ENCODE measurements around the gene THOC7. TPM values are rescaled to one million over a fixed set of nuclear protein-coding genes. Genes with fewer than 3 reads are reported as not detected.

Gene THOC7
- total RNA-seq, 4 donors from 2014 or later, result 66.0 to 102 (median 78.8) TPM

- no peak for TF ChIP-seq POLR2A (IDR thresholded peaks at IDR 0.05; ENCODE audit: low read depth)
- no peak for TF ChIP-seq EP300 (IDR thresholded peaks at IDR 0.05)
- no peak for TF ChIP-seq CTCF (IDR thresholded peaks at IDR 0.05)
- no peak for TF ChIP-seq POLR2AphosphoS5 (IDR thresholded peaks at IDR 0.05)
- 0% methylated on average over 15 of the region's 18 CpGs for WGBS
- H3K4me3 ChIP-seq, result peak overlapping the region; percentile 85 to 98 (median 95)
- peak overlapping the region; percentile 99 to 100 (median 100) for H3K27ac ChIP-seq (replicated peaks in 1 of 4)
- intact Hi-C loops (cut with DNase I), result loop anchor here (5.0 kb wide), 1 partner anchor 49 kb away; the partner anchor contains the start of genes ATXN7 and THOC7
- H3K9me3 ChIP-seq, result no peaks in the 10 kb centered on the region
- no peaks in the 10 kb centered on the region for H3K27me3 ChIP-seq
- no peak for DNase-seq (ENCODE audit: extremely low spot score)
- peaks cover 24 to 41% (median 40%) of the 10 kb centered on the region in 4 donors for H3K4me1 ChIP-seq
- H3K36me3 ChIP-seq, result peaks cover 0 to 10% (median 4%) of the 10 kb centered on the region in 4 donors
Observed at GRCh38 chr3:63911509-63911872, 47.9 kb upstream of the THOC7 start.

DNA sequence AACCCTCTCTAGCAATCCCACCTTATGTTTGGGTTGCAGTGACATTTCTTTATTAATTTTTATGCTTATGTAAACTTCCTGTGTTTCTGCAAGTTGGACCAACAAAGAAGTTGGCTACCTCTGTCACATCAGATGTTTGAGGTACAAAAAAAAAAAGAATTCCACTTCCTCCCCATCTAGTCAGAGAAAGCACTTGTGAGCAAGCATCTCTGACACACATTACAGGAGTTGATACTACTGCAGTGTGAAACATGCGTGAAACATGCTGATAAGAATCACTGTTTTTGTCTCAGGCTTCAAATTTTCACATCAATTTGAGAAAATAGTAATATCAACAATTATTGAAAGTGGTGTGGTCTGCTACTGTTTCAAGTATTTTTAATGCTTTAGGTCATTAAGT lies 47.3 kb upstream of the THOC7 start:
- WGBS, result 62% methylated on average over 1 of the region's 1 CpG
- H3K27ac ChIP-seq (replicated peaks in 1 of 4), result peak overlapping the region; percentile 99 to 100 (median 100)
- peaks cover 0 to 5% (median 2%) of the 10 kb centered on the region in 4 donors for H3K36me3 ChIP-seq
- no peaks in the 10 kb centered on the region for H3K9me3 ChIP-seq
- peaks cover 24 to 41% (median 40%) of the 10 kb centered on the region in 4 donors for H3K4me1 ChIP-seq
- no peak for TF ChIP-seq POLR2A (IDR thresholded peaks at IDR 0.05; ENCODE audit: low read depth)
- no peak for TF ChIP-seq POLR2AphosphoS5 (IDR thresholded peaks at IDR 0.05)
- TF ChIP-seq CTCF (IDR thresholded peaks at IDR 0.05), result no peak
- TF ChIP-seq EP300 (IDR thresholded peaks at IDR 0.05), result no peak
- no peaks in the 10 kb centered on the region for H3K27me3 ChIP-seq
- peak overlapping the region in 3 of 4 donors; percentile 94 to 98 (median 96) for H3K4me3 ChIP-seq
- DNase-seq (ENCODE audit: extremely low spot score), result no peak
- intact Hi-C loops (cut with DNase I), result loop anchor here (5.0 kb wide), 1 partner anchor 49 kb away; the partner anchor contains the start of genes ATXN7 and THOC7

GRCh38 chr3:63910001-63910400 lies 46.4 kb upstream of the THOC7 start:
- 94% methylated on average over 4 of the region's 4 CpGs for WGBS
- TF ChIP-seq EP300 (IDR thresholded peaks at IDR 0.05) (no peak), CTCF (IDR thresholded peaks at IDR 0.05) (no peak), POLR2AphosphoS5 (IDR thresholded peaks at IDR 0.05) (no peak), POLR2A (IDR thresholded peaks at IDR 0.05; ENCODE audit: low read depth) (no peak)
- Histone ChIP-seq H3K27me3 (no peaks in the 10 kb centered on the region), H3K9me3 (no peaks in the 10 kb centered on the region), H3K27ac (replicated peaks in 1 of 4) (no peak overlapping the region), H3K36me3 (peaks cover 0 to 3% (median 0%) of the 10 kb centered on the region in 4 donors), H3K4me3 (no peak overlapping the region), H3K4me1 (peaks cover 24 to 38% (median 34%) of the 10 kb centered on the region in 4 donors)
- intact Hi-C loops (cut with DNase I), result loop anchor here (5.0 kb wide), 1 partner anchor 48 kb away; the partner anchor contains the start of genes ATXN7 and THOC7
- no peak for DNase-seq (ENCODE audit: extremely low spot score)

- H3K27ac ChIP-seq (replicated peaks in 1 of 4), result no peak overlapping the region
- no peak overlapping the region for H3K4me3 ChIP-seq
- TF ChIP-seq CTCF (IDR thresholded peaks at IDR 0.05), result no peak
- TF ChIP-seq POLR2AphosphoS5 (IDR thresholded peaks at IDR 0.05), result no peak
- TF ChIP-seq EP300 (IDR thresholded peaks at IDR 0.05), result no peak
- no peak for TF ChIP-seq POLR2A (IDR thresholded peaks at IDR 0.05; ENCODE audit: low read depth)
- intact Hi-C loops (cut with DNase I), result no loop called here
- no peaks in the 10 kb centered on the region for H3K9me3 ChIP-seq
- DNase-seq (ENCODE audit: extremely low spot score), result no peak
- H3K4me1 ChIP-seq, result peaks cover 20 to 32% (median 28%) of the 10 kb centered on the region in 4 donors
- H3K36me3 ChIP-seq, result peaks cover 0 to 3% (median 0%) of the 10 kb centered on the region in 4 donors
- H3K27me3 ChIP-seq, result no peaks in the 10 kb centered on the region
- 76% methylated on average over 2 of the region's 2 CpGs for WGBS
Observed at GRCh38 chr3:63909431-63909830, 45.8 kb upstream of the THOC7 start.

- Histone ChIP-seq H3K27me3 (no peaks in the 10 kb centered on the region), H3K9me3 (no peaks in the 10 kb centered on the region), H3K4me1 (peaks cover 13 to 26% (median 21%) of the 10 kb centered on the region in 4 donors), H3K27ac (replicated peaks in 1 of 4) (no peak overlapping the region), H3K36me3 (peaks cover 0 to 3% (median 0%) of the 10 kb centered on the region in 4 donors), H3K4me3 (no peak overlapping the region)
- 100% methylated on average over 1 of the region's 1 CpG for WGBS
- DNase-seq (ENCODE audit: extremely low spot score), result no peak
- intact Hi-C loops (cut with DNase I), result no loop called here
- no peak for TF ChIP-seq POLR2AphosphoS5 (IDR thresholded peaks at IDR 0.05)
- no peak for TF ChIP-seq EP300 (IDR thresholded peaks at IDR 0.05)
- no peak for TF ChIP-seq POLR2A (IDR thresholded peaks at IDR 0.05; ENCODE audit: low read depth)
- TF ChIP-seq CTCF (IDR thresholded peaks at IDR 0.05), result no peak
Observed at GRCh38 chr3:63908776-63909175, 45.2 kb upstream of the THOC7 start.
